Measurements from ENCODE around the gene CDC42BPA. TPM values are rescaled to one million over a fixed set of nuclear protein-coding genes. Genes with fewer than 3 reads are reported as not detected.
A peak's percentile ranks its signal among the peaks of the same experiment; 100 is the strongest.

CDC42BPA gene
- total and polyA plus RNA-seq, 2 experiments from 2014 or later, result 25.1 to 25.2 TPM

DNA sequence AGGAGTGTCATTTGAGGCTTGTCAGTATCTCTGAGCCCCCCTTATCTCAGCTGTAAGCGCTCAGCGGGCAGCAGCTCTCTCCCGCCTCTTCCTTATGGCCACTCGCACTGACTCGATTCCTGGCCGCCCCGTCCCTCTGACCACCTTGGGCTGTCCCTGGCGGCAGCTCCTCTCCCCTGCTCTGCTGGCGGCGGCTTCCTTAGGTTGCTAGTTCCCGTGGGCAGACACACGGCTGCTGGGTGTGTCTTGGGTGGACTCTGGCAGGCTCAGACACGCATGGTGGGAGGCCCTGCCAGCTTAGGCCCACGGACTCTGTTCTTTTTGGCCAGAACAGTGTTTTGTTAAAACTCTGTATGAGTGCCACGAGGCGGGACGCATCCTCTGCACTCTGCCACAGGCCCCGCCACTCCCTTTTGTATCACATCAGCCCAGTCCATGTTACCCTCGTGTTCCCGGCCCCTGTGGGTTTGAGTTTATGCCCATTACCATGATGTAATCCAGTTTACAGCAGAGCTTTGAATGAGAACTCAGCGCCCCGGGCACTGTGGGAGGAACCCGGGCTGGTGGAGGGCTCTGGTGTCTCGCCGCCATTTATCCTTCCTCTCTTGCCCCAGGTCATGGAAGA lies 332.3 kb downstream of the CDC42BPA start:
- Histone ChIP-seq H3K4me1 (ENCODE audit: low read depth) (peaks cover 56% of the 10 kb centered on the region), H3K36me3 (no peaks in the 10 kb centered on the region), H3K27ac (peak overlapping the region; percentile 79), H3K27me3 (no peaks in the 10 kb centered on the region), H3K4me3 (no peak overlapping the region), H3K9me3 (ENCODE audit: low read depth) (no peaks in the 10 kb centered on the region)
- peak in 1 of 2 donors; percentile 51 for DNase-seq (ENCODE audit: low read depth in 1 of 2, low spot score in 1 of 2)
- TF ChIP-seq, protein P1, sequence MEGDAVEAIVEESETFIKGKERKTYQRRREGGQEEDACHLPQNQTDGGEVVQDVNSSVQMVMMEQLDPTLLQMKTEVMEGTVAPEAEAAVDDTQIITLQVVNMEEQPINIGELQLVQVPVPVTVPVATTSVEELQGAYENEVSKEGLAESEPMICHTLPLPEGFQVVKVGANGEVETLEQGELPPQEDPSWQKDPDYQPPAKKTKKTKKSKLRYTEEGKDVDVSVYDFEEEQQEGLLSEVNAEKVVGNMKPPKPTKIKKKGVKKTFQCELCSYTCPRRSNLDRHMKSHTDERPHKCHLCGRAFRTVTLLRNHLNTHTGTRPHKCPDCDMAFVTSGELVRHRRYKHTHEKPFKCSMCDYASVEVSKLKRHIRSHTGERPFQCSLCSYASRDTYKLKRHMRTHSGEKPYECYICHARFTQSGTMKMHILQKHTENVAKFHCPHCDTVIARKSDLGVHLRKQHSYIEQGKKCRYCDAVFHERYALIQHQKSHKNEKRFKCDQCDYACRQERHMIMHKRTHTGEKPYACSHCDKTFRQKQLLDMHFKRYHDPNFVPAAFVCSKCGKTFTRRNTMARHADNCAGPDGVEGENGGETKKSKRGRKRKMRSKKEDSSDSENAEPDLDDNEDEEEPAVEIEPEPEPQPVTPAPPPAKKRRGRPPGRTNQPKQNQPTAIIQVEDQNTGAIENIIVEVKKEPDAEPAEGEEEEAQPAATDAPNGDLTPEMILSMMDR (IDR thresholded peaks at IDR 0.05; ENCODE audit: low read depth, low read length), result no peak

DNA sequence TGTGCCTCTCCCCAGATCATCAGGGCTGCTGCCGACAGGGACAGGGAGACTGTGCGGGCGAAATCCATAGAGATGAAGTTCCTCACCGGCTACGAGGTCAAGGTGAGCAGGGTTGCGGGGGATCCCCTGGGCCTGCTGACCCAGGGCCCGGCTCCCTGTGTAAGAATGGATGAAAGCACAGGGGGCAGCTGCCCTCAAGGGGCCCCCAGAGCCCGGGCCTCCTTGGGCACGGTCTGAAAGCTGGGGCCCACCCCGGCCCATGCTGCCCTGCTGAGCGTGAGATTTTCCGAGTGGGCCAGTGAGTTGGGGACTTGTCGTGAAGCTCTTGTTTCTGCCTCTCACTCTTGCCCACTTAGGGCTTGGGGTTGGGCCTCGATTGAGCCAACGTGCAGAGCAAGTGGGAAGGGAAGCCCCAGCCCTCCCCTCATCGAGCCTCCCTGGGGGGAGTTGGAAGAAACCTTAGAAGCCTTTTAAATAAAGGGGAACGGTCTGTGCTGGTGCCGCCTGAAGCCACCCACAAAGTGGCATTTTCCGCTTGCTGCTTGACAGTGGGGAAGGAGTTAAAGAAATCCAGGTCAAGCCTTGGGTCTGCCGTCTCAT lies 333.0 kb downstream of the CDC42BPA start:
- no peaks in the 10 kb centered on the region for H3K9me3 ChIP-seq (ENCODE audit: low read depth)
- H3K36me3 ChIP-seq, result no peaks in the 10 kb centered on the region
- no peak for DNase-seq (ENCODE audit: low read depth in 1 of 2, low spot score in 1 of 2)
- H3K4me3 ChIP-seq, result no peak overlapping the region
- H3K4me1 ChIP-seq (ENCODE audit: low read depth), result peaks cover 52% of the 10 kb centered on the region
- TF ChIP-seq, protein P1 (IDR thresholded peaks at IDR 0.05; ENCODE audit: low read depth, low read length), result no peak
- no peaks in the 10 kb centered on the region for H3K27me3 ChIP-seq
- H3K27ac ChIP-seq, result peak overlapping the region; percentile 79

DNA sequence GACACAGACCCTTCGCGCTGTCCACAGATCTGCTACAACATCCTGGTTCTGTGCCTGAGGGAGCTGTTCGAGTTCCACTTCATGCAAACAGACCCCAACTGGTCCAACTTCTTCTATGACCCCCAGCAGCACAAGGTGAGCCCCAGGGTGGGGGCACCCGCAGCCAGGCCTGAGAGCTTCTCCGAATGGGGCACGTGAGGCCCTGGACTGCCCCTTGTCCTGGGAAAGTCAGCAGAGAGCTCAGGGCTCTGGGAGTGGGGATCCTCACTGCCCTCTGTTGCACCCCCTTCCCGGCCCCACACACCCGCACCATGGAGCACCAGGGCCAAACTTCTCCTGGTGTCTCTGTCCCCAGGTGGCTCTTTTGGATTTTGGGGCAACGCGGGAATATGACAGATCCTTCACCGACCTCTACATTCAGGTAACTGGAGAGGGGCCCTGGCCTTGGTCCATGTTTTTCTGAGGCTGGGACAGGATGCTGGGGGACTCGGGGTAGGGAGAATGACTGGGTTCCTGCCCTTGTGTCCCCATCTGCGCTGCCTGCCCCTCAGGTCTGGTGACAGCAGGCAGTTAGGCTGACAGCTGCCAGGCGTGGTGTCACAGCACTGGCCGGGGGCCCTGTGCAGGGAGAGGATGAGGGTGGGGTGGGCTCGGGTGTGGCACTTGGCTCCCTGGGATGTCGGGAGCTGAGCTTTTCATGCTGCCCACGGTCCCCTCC lies 333.6 kb downstream of the CDC42BPA start:
- DNase-seq (ENCODE audit: low read depth in 1 of 2, low spot score in 1 of 2), result no peak
- no peak overlapping the region for H3K4me3 ChIP-seq
- no peaks in the 10 kb centered on the region for H3K36me3 ChIP-seq
- H3K27ac ChIP-seq, result peak overlapping the region; percentile 79
- H3K4me1 ChIP-seq (ENCODE audit: low read depth), result peaks cover 52% of the 10 kb centered on the region
- H3K9me3 ChIP-seq (ENCODE audit: low read depth), result no peaks in the 10 kb centered on the region
- H3K27me3 ChIP-seq, result no peaks in the 10 kb centered on the region
- TF ChIP-seq, protein P1 (IDR thresholded peaks at IDR 0.05; ENCODE audit: low read depth, low read length), result no peak

DNA sequence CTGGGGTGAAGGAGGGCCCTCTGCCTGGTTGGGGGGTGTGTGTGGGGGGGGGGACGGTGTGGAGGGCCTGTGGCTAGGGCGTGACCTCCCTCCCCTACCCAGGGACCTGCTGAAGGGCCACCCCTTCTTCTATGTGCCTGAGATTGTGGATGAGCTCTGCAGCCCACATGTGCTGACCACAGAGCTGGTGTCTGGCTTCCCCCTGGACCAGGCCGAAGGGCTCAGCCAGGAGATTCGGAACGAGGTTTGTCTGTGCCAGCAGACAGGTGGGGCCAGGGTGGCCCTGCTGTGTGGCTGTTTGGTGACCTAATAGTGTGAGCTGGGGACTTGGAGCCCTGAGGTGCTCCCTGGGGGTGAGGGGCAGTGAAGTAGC lies 334.3 kb downstream of the CDC42BPA start:
- Histone ChIP-seq H3K4me3 (no peak overlapping the region), H3K27ac (peak overlapping the region; percentile 79), H3K36me3 (no peaks in the 10 kb centered on the region), H3K9me3 (ENCODE audit: low read depth) (no peaks in the 10 kb centered on the region), H3K27me3 (no peaks in the 10 kb centered on the region), H3K4me1 (ENCODE audit: low read depth) (peaks cover 53% of the 10 kb centered on the region)
- TF ChIP-seq, protein P1 (IDR thresholded peaks at IDR 0.05; ENCODE audit: low read depth, low read length), result no peak
- no peak for DNase-seq (ENCODE audit: low read depth in 1 of 2, low spot score in 1 of 2)

DNA sequence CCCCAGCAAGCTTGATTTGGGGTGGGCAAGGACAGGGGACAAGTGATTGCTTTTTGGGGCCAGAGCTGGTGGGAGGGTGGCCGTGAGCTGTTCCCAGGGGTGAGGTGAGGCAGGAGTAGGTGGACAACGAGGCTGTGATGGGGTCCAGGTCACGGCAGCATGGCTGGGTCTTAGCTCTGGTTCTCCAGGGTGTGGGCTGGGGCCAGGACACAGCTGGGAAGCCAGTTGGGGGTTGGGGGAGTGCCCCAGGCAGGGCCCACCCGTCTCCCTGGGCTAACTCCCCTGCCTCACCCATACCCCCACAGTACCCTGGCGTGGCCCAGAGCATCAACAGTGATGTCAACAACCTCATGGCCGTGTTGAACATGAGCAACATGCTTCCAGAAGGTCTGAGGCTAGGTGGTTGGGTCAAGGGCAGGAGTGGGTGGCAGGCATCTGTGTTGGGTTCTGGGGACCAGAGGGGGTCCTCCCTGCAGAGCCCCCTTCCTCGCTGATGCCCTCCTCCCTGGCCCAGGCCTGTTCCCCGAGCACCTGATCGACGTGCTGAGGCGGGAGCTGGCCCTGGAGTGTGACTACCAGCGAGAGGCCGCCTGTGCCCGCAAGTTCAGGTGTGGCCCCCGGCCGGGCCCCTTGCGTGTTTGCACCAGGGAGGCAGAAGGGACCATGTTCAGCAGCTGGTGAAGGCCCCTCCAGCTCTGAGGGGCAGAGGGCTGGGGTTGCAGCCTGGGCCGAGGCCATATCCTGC lies 334.9 kb downstream of the CDC42BPA start:
- H3K27ac ChIP-seq, result no peak overlapping the region
- TF ChIP-seq, protein P1 (IDR thresholded peaks at IDR 0.05; ENCODE audit: low read depth, low read length), result no peak
- no peak for DNase-seq (ENCODE audit: low read depth in 1 of 2, low spot score in 1 of 2)
- no peaks in the 10 kb centered on the region for H3K27me3 ChIP-seq
- no peaks in the 10 kb centered on the region for H3K9me3 ChIP-seq (ENCODE audit: low read depth)
- H3K36me3 ChIP-seq, result no peaks in the 10 kb centered on the region
- no peak overlapping the region for H3K4me3 ChIP-seq
- H3K4me1 ChIP-seq (ENCODE audit: low read depth), result peaks cover 49% of the 10 kb centered on the region

Measured in cardiac muscle cell (in vitro differentiated cells and primary cell).